Fibroblast of lung (primary cell): ENCODE results near the gene MLIP.

ENCODE experiments used
- CTCF ChIP-seq, 2 donors: IDR thresholded peaks in 1 of 2; conservative IDR thresholded peaks in 1 of 2; 1 replicate in 1 of 2; 2 replicates in 1 of 2; pipeline ENCODE4 v1.5.1; 2011 to 2012; ENCODE audit warnings: low read length in 2 of 2, control low read depth in 1 of 2, inconsistent platforms in 1 of 2, low read depth in 1 of 2, mild to moderate bottlenecking in 1 of 2
- EZH2 ChIP-seq: IDR thresholded peaks from 2 replicates; pipeline ENCODE4 v1.5.1; 2012; ENCODE audit warnings: low read length, control low read depth, mild to moderate bottlenecking; ENCODE audit errors: missing control alignments

- TF ChIP-seq CTCF (conservative IDR thresholded peaks at IDR 0.05 in 1 of 2, IDR thresholded peaks at IDR 0.05 in 1 of 2; ENCODE audit: low read depth in 1 of 2, low read length in 2 of 2) (no peak), EZH2 (no peak)
These were observed 134.0 kb downstream of the MLIP start for GRCh38 chr6:54245265-54245664.
